HG02840 (cell line): ENCODE data around the gene TMEM107.
A peak's percentile ranks its signal among the peaks of the same experiment; 100 is the strongest.

ENCODE experiments used
- ATAC-seq: cut with Tn5 transposase; IDR thresholded peaks from one replicate; pipeline ENCODE4 v1.9.1; 2021; ENCODE audit warnings: mild to moderate bottlenecking, moderate library complexity, moderate number of reproducible peaks; ENCODE audit not compliant: unreplicated experiment, low FRiP score

Gene TMEM107

GRCh38 chr17:8140065-8141029, 35.8 kb downstream of the TMEM107 start:
- no peak for ATAC-seq

DNA sequence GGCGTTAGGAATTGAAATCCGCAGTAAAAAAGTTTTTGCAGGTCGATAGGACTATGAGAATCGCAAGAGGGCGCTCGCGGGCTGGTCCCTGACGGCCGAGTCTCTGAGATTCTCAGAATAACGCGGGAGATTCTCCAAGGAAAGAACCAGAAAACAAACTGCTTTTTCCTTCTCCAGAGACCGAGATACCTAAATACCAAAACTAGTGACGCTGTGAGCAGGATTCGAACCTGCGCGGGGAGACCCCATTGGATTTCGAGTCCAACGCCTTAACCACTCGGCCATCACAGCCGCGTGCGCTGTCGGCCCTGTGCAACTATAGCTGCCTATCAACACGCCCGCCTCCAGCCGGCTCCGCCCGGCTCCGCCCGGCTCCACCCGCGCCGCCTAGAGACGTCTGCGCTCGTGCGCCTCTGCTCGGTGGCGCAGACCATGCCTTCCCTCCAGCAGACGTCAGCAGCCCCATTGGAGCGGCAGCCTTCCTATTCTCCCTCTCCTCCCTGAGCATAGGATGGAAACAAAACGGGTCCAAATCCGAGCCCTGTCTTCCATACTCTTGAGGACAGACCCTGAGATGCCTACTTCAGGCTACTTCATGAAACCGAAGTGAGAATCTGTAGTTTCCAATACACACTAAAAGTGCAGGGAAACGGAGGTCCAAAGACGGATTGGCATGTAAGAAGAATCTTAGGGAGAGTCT, 37.4 kb downstream of the TMEM107 start:
- peak; percentile 93 for ATAC-seq

DNA sequence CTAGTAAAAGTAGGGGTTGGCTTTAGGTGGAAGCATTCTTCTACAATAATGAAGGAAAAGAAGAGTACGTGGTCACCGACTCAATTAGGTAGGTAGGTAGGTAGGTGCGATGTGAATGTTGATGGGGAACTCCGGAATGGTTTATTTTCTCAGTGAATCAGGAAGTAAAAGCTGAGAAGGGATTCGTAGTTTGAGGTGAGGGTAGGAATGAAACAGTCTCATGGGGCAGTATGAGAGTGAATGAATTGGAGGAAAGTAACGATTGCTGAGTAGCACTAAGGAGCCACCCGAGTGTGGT, 37.9 kb downstream of the TMEM107 start:
- no peak for ATAC-seq

- ATAC-seq = no peak
These were observed 38.4 kb downstream of the TMEM107 start for GRCh38 chr17:8137645-8138373.

DNA sequence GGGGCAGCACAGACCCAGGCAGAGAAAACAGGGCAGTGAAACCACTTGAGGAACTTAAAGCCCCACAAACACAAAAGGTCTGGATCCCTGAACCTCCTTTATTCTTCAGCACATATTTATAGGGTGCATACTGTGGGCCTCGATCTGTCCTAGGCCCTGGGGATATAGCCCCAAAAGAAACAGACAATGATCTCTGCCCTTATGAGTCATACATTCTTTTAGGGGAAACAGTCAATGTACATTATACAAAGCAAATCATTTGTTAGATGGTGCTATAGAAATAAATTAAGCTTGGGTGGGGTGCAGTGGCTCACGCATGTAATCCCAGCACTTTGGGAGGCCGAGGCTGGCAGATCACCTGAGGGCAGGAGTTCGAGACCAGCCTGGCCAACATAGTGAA, 42.2 kb downstream of the TMEM107 start:
- no peak for ATAC-seq

DNA sequence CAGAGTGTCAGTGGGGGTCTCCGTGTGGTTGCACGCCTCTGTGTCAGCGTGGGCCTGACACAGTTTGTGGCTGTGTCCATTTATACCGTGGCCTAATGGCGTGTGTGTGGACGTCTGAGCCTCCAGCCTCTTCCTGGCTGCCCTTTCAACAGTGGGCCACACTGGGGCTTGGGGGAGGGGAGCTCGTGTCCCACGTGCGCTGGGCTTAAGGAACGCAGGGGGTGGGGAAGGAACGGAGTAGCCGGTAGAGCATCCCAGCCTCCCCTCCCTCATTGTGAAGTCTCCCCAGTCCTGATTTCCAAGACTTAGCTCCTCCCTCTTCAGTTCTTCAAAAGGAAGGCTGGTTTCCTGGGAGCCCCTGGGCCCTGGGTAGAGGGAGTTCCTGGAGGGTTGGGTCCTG, 42.8 kb downstream of the TMEM107 start:
- ATAC-seq = no peak

GRCh38 chr17:8131844-8132441, 44.2 kb downstream of the TMEM107 start:
- no peak for ATAC-seq

GRCh38 chr17:8128125-8128784, 47.9 kb downstream of the TMEM107 start:
- ATAC-seq = no peak

DNA sequence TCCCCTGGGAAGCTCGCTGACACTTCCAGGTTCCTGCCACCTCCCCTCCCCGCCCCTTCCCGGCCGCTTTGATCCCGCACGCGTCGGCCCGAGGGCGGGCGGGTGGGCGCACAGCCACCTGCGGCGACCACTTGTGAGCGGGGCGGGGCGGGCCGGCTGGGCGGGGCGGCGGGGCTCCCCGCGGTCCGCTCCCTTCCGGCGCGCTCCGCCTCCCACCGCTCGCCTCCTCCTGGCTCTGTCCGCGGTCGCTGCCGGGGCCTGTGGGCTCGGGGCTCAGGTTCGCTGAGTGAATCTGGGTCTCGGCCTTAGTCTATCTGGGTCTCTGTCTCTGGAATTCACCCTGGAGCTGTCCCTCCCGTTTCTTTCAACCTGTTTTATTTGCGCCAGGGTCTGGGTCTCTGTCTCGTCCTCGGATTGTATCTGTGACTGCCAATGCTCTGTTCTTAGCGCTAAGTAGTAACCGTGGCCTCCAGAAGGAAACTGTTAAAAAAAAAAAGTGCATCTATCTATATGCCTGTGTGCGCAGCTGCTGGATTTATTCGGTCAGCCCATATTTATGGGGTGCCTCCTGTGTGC, 49.6 kb downstream of the TMEM107 start:
- no peak for ATAC-seq

- ATAC-seq = no peak
These were observed 50.2 kb downstream of the TMEM107 start for GRCh38 chr17:8125947-8126490.

GRCh38 chr17:8125154-8125946, 50.8 kb downstream of the TMEM107 start:
- no peak for ATAC-seq

- ATAC-seq = no peak
These were observed 51.6 kb downstream of the TMEM107 start for GRCh38 chr17:8124350-8125153.

DNA sequence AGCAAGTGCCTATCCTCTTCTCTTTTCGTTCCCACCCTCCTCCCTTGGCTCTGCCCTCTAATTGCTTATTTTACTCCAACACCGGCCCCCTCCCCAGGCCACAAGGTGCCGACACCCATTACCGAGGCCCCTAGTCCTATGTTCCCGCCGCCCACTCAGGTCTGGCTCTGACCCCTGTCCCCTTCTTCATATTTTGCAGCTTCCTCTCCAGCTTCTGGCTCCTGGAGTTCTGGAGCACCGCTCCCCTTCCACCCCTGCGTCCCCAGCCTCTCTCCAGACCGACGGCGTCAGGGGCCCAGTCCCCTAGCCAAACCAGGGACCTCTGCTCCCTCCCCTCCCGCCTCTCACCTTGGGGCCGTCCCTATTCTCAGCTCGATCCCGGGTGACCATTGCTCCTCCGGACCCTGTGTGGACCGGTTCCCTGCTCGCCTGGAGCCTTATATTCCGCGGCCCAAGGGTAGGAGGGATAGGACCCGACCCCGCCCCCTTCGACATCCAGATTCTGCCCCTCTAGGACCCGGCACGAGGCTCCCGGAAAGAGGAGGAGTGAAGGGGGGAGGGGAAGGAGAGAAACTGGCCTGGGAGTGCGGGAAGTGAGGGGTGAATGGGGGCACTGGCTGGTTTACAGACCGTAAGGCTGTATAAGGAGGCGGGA, 52.4 kb downstream of the TMEM107 start, which contains the start of gene HES7:
Gene HES7 (minus strand): TSS at position 412 of the 655 bp plus-strand sequence. CDS start 22 bp downstream, at position 390.
- no peak for ATAC-seq

DNA sequence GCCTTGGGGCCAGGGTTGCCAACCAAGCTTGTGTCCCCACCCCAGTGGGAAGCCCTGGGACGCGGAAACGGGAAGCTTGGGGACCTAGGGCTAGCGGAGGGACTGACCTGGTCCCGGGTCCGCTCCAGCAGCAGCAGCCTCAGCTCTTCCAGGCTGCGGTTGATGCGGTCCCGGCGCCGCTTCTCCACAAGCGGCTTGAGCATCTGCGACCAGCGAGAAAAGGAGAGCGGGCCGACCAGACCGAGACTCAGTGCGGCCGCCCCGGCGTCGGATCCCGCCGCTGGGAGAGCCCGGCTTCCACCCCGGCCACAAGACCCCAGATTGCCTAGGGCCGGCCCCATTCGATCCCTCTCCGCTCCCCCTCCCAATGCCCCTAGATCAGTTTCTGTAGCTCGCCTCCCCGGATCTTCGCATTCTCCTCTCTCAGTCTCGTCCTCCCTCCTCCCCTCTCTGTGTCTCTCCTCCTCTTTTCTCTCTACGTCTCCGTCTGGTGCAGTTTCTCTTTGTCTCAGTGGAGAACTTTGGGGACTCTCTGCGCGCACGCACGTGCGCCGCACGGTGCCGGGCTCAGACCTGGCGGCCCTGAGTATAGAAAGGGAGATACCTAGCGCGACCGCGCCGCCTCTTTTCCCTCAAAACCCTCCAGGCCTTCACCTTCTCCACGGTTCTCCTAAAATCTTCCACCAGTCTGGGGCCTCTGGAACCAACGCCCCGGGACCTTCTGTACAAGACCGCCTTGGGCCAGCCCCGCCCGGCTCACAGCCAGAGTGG, 53.1 kb downstream of the TMEM107 start:
- ATAC-seq = no peak
